Glutamatergic neuron (in vitro differentiated cells): ENCODE measurements around the gene RGS6. TPM values are rescaled to one million over a fixed set of nuclear protein-coding genes. Genes with fewer than 3 reads are reported as not detected.
A peak's percentile ranks its signal among the peaks of the same experiment; 100 is the strongest.

Experiments used
- DNase-seq: peaks from one replicate; pipeline ENCODE4 v3.0.0; 2022
- H3K27ac Mint-ChIP-seq: one replicate; pipeline ENCODE4 v1.8.0; 2020; ENCODE audit warnings: mild to moderate bottlenecking, mixed read lengths, inconsistent platforms; ENCODE audit not compliant: unreplicated experiment
- H3K27me3 Mint-ChIP-seq: one replicate; pipeline ENCODE4 v1.8.0; 2020; ENCODE audit warnings: mild to moderate bottlenecking, moderate library complexity, mixed read lengths, inconsistent platforms; ENCODE audit not compliant: unreplicated experiment
- H3K36me3 Mint-ChIP-seq: one replicate; pipeline ENCODE4 v1.8.0; 2020; ENCODE audit warnings: mild to moderate bottlenecking, mixed read lengths, inconsistent platforms; ENCODE audit not compliant: unreplicated experiment
- H3K4me1 Mint-ChIP-seq: one replicate; pipeline ENCODE4 v1.8.0; 2020; ENCODE audit warnings: mild to moderate bottlenecking, low read depth, mixed read lengths, inconsistent platforms; ENCODE audit not compliant: unreplicated experiment
- H3K4me3 Mint-ChIP-seq: one replicate; pipeline ENCODE4 v1.8.0; 2020; ENCODE audit warnings: mild to moderate bottlenecking, mixed read lengths, inconsistent platforms; ENCODE audit not compliant: unreplicated experiment
- H3K9me3 Mint-ChIP-seq: one replicate; pipeline ENCODE4 v1.8.0; 2020; ENCODE audit warnings: mild to moderate bottlenecking, moderate library complexity, mixed read lengths, inconsistent platforms; ENCODE audit not compliant: unreplicated experiment
- total RNA-seq: library from RNA; stranded (reverse); fragmentation: NEBNext Ultra II Directional; extraction: Animal tissue kit (Norgen Biotek cat#: 25700); gene quantifications from one replicate; pipeline ENCODE4 v1.2.1, GENCODE V29; 2021; ENCODE audit not compliant: unreplicated experiment
- TF ChIP-seq, protein P1 (sequence below): fragments of 200-600 bp; sonication (generic); IDR thresholded peaks from one replicate; pipeline ENCODE4 v1.5.0; 2021; ENCODE audit not compliant: partially characterized antibody, unreplicated experiment

The RGS6 gene
- total RNA-seq, 1 donor from 2014 or later = 1.2 TPM

DNA sequence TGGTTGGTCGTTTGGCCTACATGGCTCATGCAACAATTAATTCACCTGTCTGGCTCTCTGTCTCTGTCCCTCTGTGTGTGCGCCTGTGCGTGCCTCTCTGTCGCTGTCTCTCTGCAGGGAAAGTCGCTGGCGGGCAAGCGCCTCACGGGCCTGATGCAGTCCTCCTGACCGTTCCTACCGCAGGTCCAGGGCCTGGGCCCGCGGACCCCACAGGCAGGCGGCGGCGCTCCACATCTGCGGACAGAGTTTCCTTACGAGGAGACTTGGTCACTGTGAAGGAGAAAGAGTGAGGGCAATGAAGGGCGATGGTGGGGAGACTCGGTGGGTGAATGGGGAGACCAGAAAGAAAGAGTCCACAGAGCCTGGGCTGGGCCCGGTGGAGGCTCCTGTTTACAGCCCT lies 630.1 kb downstream of the RGS6 start:
- no peaks in the 10 kb centered on the region for H3K36me3 Mint-ChIP-seq
- H3K9me3 Mint-ChIP-seq = peaks cover 3% of the 10 kb centered on the region
- H3K4me1 Mint-ChIP-seq = peaks cover 23% of the 10 kb centered on the region
- H3K4me3 Mint-ChIP-seq = no peak overlapping the region
- no peak for DNase-seq
- TF ChIP-seq, protein P1, sequence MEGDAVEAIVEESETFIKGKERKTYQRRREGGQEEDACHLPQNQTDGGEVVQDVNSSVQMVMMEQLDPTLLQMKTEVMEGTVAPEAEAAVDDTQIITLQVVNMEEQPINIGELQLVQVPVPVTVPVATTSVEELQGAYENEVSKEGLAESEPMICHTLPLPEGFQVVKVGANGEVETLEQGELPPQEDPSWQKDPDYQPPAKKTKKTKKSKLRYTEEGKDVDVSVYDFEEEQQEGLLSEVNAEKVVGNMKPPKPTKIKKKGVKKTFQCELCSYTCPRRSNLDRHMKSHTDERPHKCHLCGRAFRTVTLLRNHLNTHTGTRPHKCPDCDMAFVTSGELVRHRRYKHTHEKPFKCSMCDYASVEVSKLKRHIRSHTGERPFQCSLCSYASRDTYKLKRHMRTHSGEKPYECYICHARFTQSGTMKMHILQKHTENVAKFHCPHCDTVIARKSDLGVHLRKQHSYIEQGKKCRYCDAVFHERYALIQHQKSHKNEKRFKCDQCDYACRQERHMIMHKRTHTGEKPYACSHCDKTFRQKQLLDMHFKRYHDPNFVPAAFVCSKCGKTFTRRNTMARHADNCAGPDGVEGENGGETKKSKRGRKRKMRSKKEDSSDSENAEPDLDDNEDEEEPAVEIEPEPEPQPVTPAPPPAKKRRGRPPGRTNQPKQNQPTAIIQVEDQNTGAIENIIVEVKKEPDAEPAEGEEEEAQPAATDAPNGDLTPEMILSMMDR = no peak
- peaks cover 8% of the 10 kb centered on the region for H3K27me3 Mint-ChIP-seq
- no peak overlapping the region for H3K27ac Mint-ChIP-seq

GRCh38 chr14:72563676-72564075 lies 631.4 kb downstream of the RGS6 start:
- Mint-ChIP-seq H3K9me3 (peaks cover 5% of the 10 kb centered on the region), H3K36me3 (no peaks in the 10 kb centered on the region), H3K4me1 (peaks cover 25% of the 10 kb centered on the region), H3K4me3 (no peak overlapping the region), H3K27me3 (peaks cover 4% of the 10 kb centered on the region), H3K27ac (no peak overlapping the region)
- TF ChIP-seq, protein P1 = no peak
- DNase-seq = no peak

- Mint-ChIP-seq H3K9me3 (peaks cover 5% of the 10 kb centered on the region), H3K4me3 (no peak overlapping the region), H3K4me1 (peaks cover 24% of the 10 kb centered on the region), H3K27ac (peak overlapping the region; percentile 43), H3K27me3 (peaks cover 4% of the 10 kb centered on the region), H3K36me3 (no peaks in the 10 kb centered on the region)
- TF ChIP-seq, protein P1 = no peak
- no peak for DNase-seq
Observed at GRCh38 chr14:72565149-72565559, 632.9 kb downstream of the RGS6 start.

- no peak for DNase-seq
- TF ChIP-seq, protein P1 = no peak
- peaks cover 22% of the 10 kb centered on the region for H3K4me1 Mint-ChIP-seq
- no peak overlapping the region for H3K27ac Mint-ChIP-seq
- no peak overlapping the region for H3K4me3 Mint-ChIP-seq
- no peaks in the 10 kb centered on the region for H3K36me3 Mint-ChIP-seq
- H3K27me3 Mint-ChIP-seq = peaks cover 4% of the 10 kb centered on the region
- peaks cover 5% of the 10 kb centered on the region for H3K9me3 Mint-ChIP-seq
Observed at GRCh38 chr14:72565917-72566316, 633.7 kb downstream of the RGS6 start.

DNA sequence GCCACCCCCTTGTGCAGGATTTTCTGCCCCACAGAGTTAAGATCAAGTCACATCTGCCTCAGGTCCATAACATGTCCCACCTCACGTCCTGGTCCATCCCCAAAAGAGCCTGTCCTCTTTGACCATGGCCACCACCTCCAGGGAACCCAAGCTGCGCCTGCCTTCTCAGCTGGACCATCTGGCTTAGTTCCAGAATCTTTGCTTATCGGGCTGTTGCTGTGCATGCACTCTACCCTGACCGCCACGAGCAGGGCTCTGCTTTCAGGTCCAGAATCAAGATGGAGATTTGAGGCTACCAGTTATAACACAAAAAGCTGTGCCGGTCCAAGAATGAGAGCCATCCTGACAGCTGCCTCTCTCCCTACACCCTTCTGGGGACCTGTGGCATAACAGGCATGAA lies 635.0 kb downstream of the RGS6 start:
- H3K27me3 Mint-ChIP-seq = peaks cover 4% of the 10 kb centered on the region
- peaks cover 18% of the 10 kb centered on the region for H3K4me1 Mint-ChIP-seq

More for the DNA sequence above, 635.0 kb downstream of the RGS6 start:
- Mint-ChIP-seq H3K9me3 (peaks cover 5% of the 10 kb centered on the region), H3K4me3 (no peak overlapping the region), H3K27ac (no peak overlapping the region), H3K36me3 (no peaks in the 10 kb centered on the region)
- no peak for DNase-seq
- TF ChIP-seq, protein P1 = no peak
